Mucosa of rectum (tissue), 2 donors: Measurements from ENCODE around the gene HTRA1.

ENCODE experiments used
- H3K27ac ChIP-seq, 2 donors: one replicate each; pipeline ENCODE4 v1.7.0; 2013; ENCODE audit warnings: inconsistent platforms in 2 of 2, low read depth in 2 of 2, low read length in 2 of 2
- H3K27me3 ChIP-seq, 2 donors: one replicate each; pipeline ENCODE4 v1.7.0; 2013; ENCODE audit warnings: low read length in 2 of 2; ENCODE audit not compliant: control insufficient read depth in 2 of 2, insufficient read depth in 2 of 2
- H3K36me3 ChIP-seq, 2 donors: one replicate each; pipeline ENCODE4 v1.7.0; 2013; ENCODE audit warnings: low read length in 2 of 2; ENCODE audit not compliant: control insufficient read depth in 2 of 2, insufficient read depth in 2 of 2
- H3K4me1 ChIP-seq, 2 donors: one replicate each; pipeline ENCODE4 v1.7.0; 2013; ENCODE audit warnings: low read length in 2 of 2, mild to moderate bottlenecking in 1 of 2; ENCODE audit not compliant: control insufficient read depth in 2 of 2, insufficient read depth in 2 of 2
- H3K4me3 ChIP-seq, 2 donors: one replicate each; pipeline ENCODE4 v1.7.0; 2013; ENCODE audit warnings: low read length in 2 of 2
- H3K9ac ChIP-seq, 2 donors: one replicate each; pipeline ENCODE4 v1.7.0; 2013; ENCODE audit warnings: low read length in 2 of 2, low read depth in 1 of 2, mild to moderate bottlenecking in 1 of 2
- H3K9me3 ChIP-seq, 2 donors: one replicate each; pipeline ENCODE4 v1.7.0; 2013; ENCODE audit warnings: low read length in 2 of 2; ENCODE audit not compliant: control insufficient read depth in 2 of 2
- donor health status: healthy.
- donor health status: Normal muscosa, but diverticular disease.

Gene HTRA1

GRCh38 chr10:122493761-122494160, 32.4 kb downstream of the HTRA1 start:
- Histone ChIP-seq H3K27ac (peak overlapping the region in 1 of 2 donors; percentile 47), H3K4me1 (peaks cover 1 to 4% of the 10 kb centered on the region in 2 donors), H3K36me3 (no peaks in the 10 kb centered on the region), H3K4me3 (no peak overlapping the region), H3K9me3 (no peaks in the 10 kb centered on the region), H3K27me3 (peaks cover 0 to 2% of the 10 kb centered on the region in 2 donors), H3K9ac (no peak overlapping the region)

GRCh38 chr10:122494173-122494820, 32.9 kb downstream of the HTRA1 start:
- Histone ChIP-seq H3K4me1 (peaks cover 6 to 7% of the 10 kb centered on the region in 2 donors), H3K27me3 (peaks cover 0 to 2% of the 10 kb centered on the region in 2 donors), H3K9ac (no peak overlapping the region), H3K4me3 (no peak overlapping the region), H3K27ac (peak overlapping the region in 1 of 2 donors; percentile 14), H3K9me3 (no peaks in the 10 kb centered on the region), H3K36me3 (no peaks in the 10 kb centered on the region)

GRCh38 chr10:122494833-122495232, 33.5 kb downstream of the HTRA1 start:
- peak overlapping the region in 1 of 2 donors; percentile 14 for H3K27ac ChIP-seq
- H3K4me3 ChIP-seq, result no peak overlapping the region
- no peaks in the 10 kb centered on the region for H3K36me3 ChIP-seq
- H3K4me1 ChIP-seq, result peaks cover 6 to 7% of the 10 kb centered on the region in 2 donors
- H3K27me3 ChIP-seq, result peaks cover 0 to 2% of the 10 kb centered on the region in 2 donors
- H3K9me3 ChIP-seq, result no peaks in the 10 kb centered on the region
- H3K9ac ChIP-seq, result no peak overlapping the region

- peaks cover 6 to 7% of the 10 kb centered on the region in 2 donors for H3K4me1 ChIP-seq
- no peak overlapping the region for H3K4me3 ChIP-seq
- no peak overlapping the region for H3K9ac ChIP-seq
- H3K9me3 ChIP-seq, result no peaks in the 10 kb centered on the region
- peak overlapping the region in 1 of 2 donors; percentile 14 for H3K27ac ChIP-seq
- H3K36me3 ChIP-seq, result no peaks in the 10 kb centered on the region
- H3K27me3 ChIP-seq, result peaks cover 0 to 2% of the 10 kb centered on the region in 2 donors
Observed at GRCh38 chr10:122495406-122496340, 34.3 kb downstream of the HTRA1 start.

GRCh38 chr10:122497241-122497640, 35.9 kb downstream of the HTRA1 start:
- no peaks in the 10 kb centered on the region for H3K27me3 ChIP-seq
- H3K4me1 ChIP-seq, result peaks cover 6 to 7% of the 10 kb centered on the region in 2 donors
- H3K36me3 ChIP-seq, result no peaks in the 10 kb centered on the region
- H3K9ac ChIP-seq, result no peak overlapping the region
- H3K4me3 ChIP-seq, result no peak overlapping the region
- H3K9me3 ChIP-seq, result no peaks in the 10 kb centered on the region
- no peak overlapping the region for H3K27ac ChIP-seq

- H3K36me3 ChIP-seq, result no peaks in the 10 kb centered on the region
- no peaks in the 10 kb centered on the region for H3K27me3 ChIP-seq
- H3K9me3 ChIP-seq, result no peaks in the 10 kb centered on the region
- H3K27ac ChIP-seq, result peak overlapping the region; percentile 34 to 48
- no peak overlapping the region for H3K4me3 ChIP-seq
- peaks cover 6 to 7% of the 10 kb centered on the region in 2 donors for H3K4me1 ChIP-seq
- H3K9ac ChIP-seq, result no peak overlapping the region
Observed at GRCh38 chr10:122498521-122498920, 37.2 kb downstream of the HTRA1 start.

GRCh38 chr10:122499012-122499411, 37.7 kb downstream of the HTRA1 start:
- no peak overlapping the region for H3K4me3 ChIP-seq
- H3K9me3 ChIP-seq, result no peaks in the 10 kb centered on the region
- H3K27ac ChIP-seq, result peak overlapping the region; percentile 34 to 48
- H3K36me3 ChIP-seq, result no peaks in the 10 kb centered on the region
- peaks cover 6 to 7% of the 10 kb centered on the region in 2 donors for H3K4me1 ChIP-seq
- H3K9ac ChIP-seq, result no peak overlapping the region
- H3K27me3 ChIP-seq, result no peaks in the 10 kb centered on the region

GRCh38 chr10:122499491-122499941, 38.2 kb downstream of the HTRA1 start:
- peaks cover 6 to 7% of the 10 kb centered on the region in 2 donors for H3K4me1 ChIP-seq
- H3K27me3 ChIP-seq, result no peaks in the 10 kb centered on the region
- peak overlapping the region in 1 of 2 donors; percentile 48 for H3K27ac ChIP-seq
- no peaks in the 10 kb centered on the region for H3K9me3 ChIP-seq
- H3K36me3 ChIP-seq, result no peaks in the 10 kb centered on the region
- no peak overlapping the region for H3K4me3 ChIP-seq
- no peak overlapping the region for H3K9ac ChIP-seq

GRCh38 chr10:122500194-122500593, 38.8 kb downstream of the HTRA1 start:
- Histone ChIP-seq H3K4me3 (no peak overlapping the region), H3K9ac (no peak overlapping the region), H3K4me1 (peaks cover 6 to 7% of the 10 kb centered on the region in 2 donors), H3K9me3 (no peaks in the 10 kb centered on the region), H3K36me3 (no peaks in the 10 kb centered on the region), H3K27ac (no peak overlapping the region), H3K27me3 (no peaks in the 10 kb centered on the region)

GRCh38 chr10:122500726-122501125, 39.4 kb downstream of the HTRA1 start:
- Histone ChIP-seq H3K4me3 (no peak overlapping the region), H3K4me1 (peaks cover 6 to 7% of the 10 kb centered on the region in 2 donors), H3K27me3 (no peaks in the 10 kb centered on the region), H3K9ac (no peak overlapping the region), H3K27ac (no peak overlapping the region), H3K36me3 (no peaks in the 10 kb centered on the region), H3K9me3 (no peaks in the 10 kb centered on the region)
